HL-60 (cell line): ENCODE results near the gene IL1RN.

Source experiments
- POLR2AphosphoS5 ChIP-seq: IDR thresholded peaks from 2 replicates; pipeline ENCODE4 v1.6.1; 2012; ENCODE audit warnings: low read depth
- TF ChIP-seq, protein P1 (sequence below): IDR thresholded peaks from one replicate; pipeline ENCODE4 v1.5.1; 2011; ENCODE audit warnings: low read length, control low read depth, inconsistent platforms; ENCODE audit not compliant: insufficient read depth

GRCh38 chr2:113131352-113132185 lies 4.2 kb downstream of the IL1RN start:
- TF ChIP-seq, protein P1, sequence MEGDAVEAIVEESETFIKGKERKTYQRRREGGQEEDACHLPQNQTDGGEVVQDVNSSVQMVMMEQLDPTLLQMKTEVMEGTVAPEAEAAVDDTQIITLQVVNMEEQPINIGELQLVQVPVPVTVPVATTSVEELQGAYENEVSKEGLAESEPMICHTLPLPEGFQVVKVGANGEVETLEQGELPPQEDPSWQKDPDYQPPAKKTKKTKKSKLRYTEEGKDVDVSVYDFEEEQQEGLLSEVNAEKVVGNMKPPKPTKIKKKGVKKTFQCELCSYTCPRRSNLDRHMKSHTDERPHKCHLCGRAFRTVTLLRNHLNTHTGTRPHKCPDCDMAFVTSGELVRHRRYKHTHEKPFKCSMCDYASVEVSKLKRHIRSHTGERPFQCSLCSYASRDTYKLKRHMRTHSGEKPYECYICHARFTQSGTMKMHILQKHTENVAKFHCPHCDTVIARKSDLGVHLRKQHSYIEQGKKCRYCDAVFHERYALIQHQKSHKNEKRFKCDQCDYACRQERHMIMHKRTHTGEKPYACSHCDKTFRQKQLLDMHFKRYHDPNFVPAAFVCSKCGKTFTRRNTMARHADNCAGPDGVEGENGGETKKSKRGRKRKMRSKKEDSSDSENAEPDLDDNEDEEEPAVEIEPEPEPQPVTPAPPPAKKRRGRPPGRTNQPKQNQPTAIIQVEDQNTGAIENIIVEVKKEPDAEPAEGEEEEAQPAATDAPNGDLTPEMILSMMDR: no peak
- no peak for TF ChIP-seq POLR2AphosphoS5
